ENCODE results near the gene CDH4.

The CDH4 gene

DNA sequence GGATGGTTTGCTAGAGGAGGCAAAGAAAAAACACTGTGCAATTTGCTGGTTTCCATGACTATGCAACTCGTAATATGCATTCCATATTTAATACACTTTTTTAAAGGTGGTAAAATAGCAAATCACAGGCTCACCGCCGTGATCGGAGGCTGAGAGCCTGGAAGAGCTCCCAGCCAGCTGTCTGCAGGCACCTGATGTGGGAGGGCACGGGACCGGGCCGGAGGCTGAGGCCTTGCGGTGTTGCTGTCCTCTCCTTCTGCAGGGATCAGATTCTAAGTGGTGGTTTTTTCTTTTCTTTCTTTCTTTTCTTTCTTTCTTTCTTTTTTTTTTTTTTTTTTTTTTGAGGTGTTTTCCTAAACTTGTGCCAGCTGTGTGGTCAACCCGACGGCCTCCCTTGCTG lies 282.3 kb downstream of the CDH4 start:
- in situ Hi-C loops (cut with HindIII; ENCODE audit: low sequenced_read_pairs), result no loop called here
- no peak for TF ChIP-seq CTCF (IDR thresholded peaks at IDR 0.05; ENCODE audit: low read depth, low read length)
- DNase-seq (ENCODE audit: low read depth, low spot score), result no peak
- H3K4me3 ChIP-seq (ENCODE audit: low read depth, low read length), result no peak overlapping the region

DNA sequence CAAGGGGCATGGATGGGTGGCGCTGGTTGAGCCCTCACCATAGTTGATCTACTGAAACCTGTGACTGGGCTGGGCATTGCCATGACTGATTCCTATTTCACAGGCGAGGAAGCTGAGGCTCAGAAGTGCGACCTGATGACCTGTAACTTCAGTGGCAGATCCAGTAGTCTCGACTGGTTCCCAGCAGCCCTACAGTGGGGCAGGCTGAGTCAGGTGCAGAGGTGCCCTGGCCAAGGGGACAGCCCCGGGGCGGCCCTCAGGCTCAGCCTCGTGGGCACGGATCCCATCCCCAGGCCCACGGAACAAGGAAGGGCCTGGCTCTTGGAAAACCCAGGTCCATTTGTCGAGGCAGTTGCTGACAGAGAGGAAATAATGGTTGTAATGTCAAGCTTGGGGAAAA lies 283.0 kb downstream of the CDH4 start:
- in situ Hi-C loops (cut with HindIII; ENCODE audit: low sequenced_read_pairs), result no loop called here
- no peak overlapping the region for H3K4me3 ChIP-seq (ENCODE audit: low read depth, low read length)
- no peak for TF ChIP-seq CTCF (IDR thresholded peaks at IDR 0.05; ENCODE audit: low read depth, low read length)
- DNase-seq (ENCODE audit: low read depth, low spot score), result no peak

DNA sequence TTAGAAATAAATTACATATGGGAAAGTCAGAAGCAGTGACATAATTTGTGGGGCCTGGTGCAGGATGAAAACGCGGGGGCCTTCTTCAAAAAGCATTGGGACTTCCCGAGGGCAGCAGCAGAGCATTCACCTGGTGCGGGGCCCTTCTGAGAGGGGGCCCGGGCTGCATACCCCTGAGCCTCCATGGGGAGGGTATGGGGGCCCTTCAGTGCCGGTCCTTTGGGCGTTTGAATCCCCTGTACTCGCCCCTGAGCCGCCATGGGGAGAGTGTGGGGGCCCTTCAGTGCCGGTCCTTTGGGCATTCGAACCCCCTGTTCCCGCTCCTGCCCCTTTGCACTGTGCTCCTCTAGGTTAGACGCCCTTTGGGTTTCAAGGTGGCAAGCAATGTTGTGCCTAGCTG lies 283.5 kb downstream of the CDH4 start:
- no peak for TF ChIP-seq CTCF (IDR thresholded peaks at IDR 0.05; ENCODE audit: low read depth, low read length)
- in situ Hi-C loops (cut with HindIII; ENCODE audit: low sequenced_read_pairs), result no loop called here
- H3K4me3 ChIP-seq (ENCODE audit: low read depth, low read length), result no peak overlapping the region
- DNase-seq (ENCODE audit: low read depth, low spot score), result no peak

DNA sequence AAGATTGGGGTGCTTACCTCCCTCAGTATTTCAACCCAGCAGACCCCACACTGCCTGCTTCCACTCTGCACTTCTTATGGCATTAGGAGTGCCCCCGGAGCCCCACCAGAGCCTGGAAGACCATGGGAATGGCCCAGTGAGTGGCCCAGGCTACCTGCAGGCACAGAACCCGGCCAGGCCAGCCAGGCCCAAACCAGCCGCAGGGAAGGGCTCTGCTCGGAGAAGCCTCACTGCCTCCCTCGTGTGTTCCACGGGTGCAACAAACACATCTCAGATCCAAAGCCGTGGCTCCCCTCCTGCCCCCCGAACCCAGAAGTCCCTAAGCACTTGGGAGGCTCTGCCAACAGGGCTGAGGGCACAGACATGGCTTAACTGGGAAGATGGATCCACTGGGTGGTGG lies 283.9 kb downstream of the CDH4 start:
- no peak for TF ChIP-seq CTCF (IDR thresholded peaks at IDR 0.05; ENCODE audit: low read depth, low read length)
- no peak for DNase-seq (ENCODE audit: low read depth, low spot score)
- in situ Hi-C loops (cut with HindIII; ENCODE audit: low sequenced_read_pairs), result no loop called here
- H3K4me3 ChIP-seq (ENCODE audit: low read depth, low read length), result no peak overlapping the region

GRCh38 chr20:61536671-61537070 lies 284.6 kb downstream of the CDH4 start:
- no peak for TF ChIP-seq CTCF (IDR thresholded peaks at IDR 0.05; ENCODE audit: low read depth, low read length)
- DNase-seq (ENCODE audit: low read depth, low spot score), result no peak
- in situ Hi-C loops (cut with HindIII; ENCODE audit: low sequenced_read_pairs), result no loop called here

DNA sequence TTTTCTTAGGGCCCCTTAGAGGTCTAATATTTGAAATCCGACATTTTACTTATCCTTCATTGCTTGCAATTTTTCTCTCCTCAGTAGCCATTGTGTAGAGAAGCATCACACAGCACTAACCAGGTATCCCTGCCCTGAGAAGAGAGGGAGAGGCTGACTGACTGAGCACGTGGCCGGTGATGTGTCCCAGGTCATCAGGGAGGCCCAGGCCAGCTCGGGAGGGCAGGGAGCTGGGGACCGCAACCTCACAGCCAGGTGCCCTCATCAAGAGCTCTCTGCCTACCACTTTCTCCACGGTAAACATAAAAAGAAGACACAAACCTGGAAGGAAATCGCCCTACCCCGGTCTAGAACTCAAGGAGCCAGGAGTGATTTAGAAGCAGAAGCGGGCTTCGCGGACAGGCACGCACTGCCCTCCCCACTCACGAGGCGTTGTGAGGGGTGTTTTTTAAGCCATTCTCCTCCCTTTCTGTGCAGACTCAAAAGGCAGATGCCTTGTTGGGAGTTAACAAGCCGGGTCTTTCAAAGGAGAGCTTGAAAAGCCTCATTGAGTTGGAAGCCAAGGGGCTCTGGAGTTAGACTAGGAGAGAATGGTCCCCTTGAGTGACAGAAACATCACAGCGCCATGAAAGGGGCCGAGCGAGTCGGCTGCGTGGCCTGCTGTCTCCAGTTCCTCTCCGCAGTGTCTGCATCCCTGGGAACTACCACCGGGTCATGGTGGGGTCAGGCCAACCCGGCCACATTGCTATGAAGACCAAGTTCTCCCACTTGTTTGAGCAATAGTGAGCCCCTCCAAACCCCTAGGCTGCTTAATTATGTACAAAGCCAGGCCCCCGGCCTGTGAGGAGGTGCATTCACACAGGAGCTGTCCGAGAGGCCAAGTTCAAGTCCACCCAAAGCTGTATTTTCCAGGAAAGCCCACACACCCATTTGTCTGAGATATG lies 285.4 kb downstream of the CDH4 start:
- no peak for TF ChIP-seq CTCF (IDR thresholded peaks at IDR 0.05; ENCODE audit: low read depth, low read length)
- no peak for DNase-seq (ENCODE audit: low read depth, low spot score)
- no peak overlapping the region for H3K4me3 ChIP-seq (ENCODE audit: low read depth, low read length)
- in situ Hi-C loops (cut with HindIII; ENCODE audit: low sequenced_read_pairs), result no loop called here

More at GRCh38 chr20:61536671-61537070, 284.6 kb downstream of the CDH4 start:
- no peak overlapping the region for H3K4me3 ChIP-seq (ENCODE audit: low read depth, low read length)

Measured in astrocyte of the spinal cord (primary cell).